C4-2B (cell line): ENCODE data around the gene RPP40.

Experiments used
- CTCF ChIP-seq: fragments of 450-650 bp; conservative IDR thresholded peaks from 2 replicates; pipeline ENCODE4 v1.5.1; 2017; ENCODE audit warnings: mild to moderate bottlenecking
- ZFX ChIP-seq: fragments of 450-650 bp; IDR thresholded peaks from 2 replicates; pipeline ENCODE4 v1.6.1; 2017

GRCh38 chr6:4973982-4974745 is 29.7 kb downstream of the RPP40 start:
- TF ChIP-seq CTCF (no peak), ZFX (no peak)
